SK-N-SH (cell line): Measurements from ENCODE around the gene SGSM2. TPM values are rescaled to one million over a fixed set of nuclear protein-coding genes. Genes with fewer than 3 reads are reported as not detected.

Experiments
- CTCF ChIA-PET: fragments of 300-600, 350-600 bp; formaldehyde crosslinking; extraction: SDS; loops from one replicate; lab custom pipeline; 2021; lab: Yijun Ruan, JAX
- POLR2A ChIA-PET: fragments of 350-600 bp; sonication (Branson Sonifier 250); formaldehyde crosslinking; extraction: SDS; loops from one replicate; lab custom pipeline; 2020; ENCODE audit warnings: antibody characterized with exemption, inconsistent platforms; lab: Yijun Ruan, JAX
- DNase-seq: peaks from one replicate; pipeline ENCODE4 v3.0.0; 2012
- H2AFZ ChIP-seq: fragments of 200-600 bp; sonication (generic); 2 replicates; pipeline ENCODE4 v1.8.1; 2016; ENCODE audit warnings: antibody characterized with exemption, mild to moderate bottlenecking, low read depth
- H3F3A ChIP-seq: fragments of 200-600 bp; sonication (generic); replicated peaks from 2 replicates; pipeline ENCODE3; 2016; ENCODE audit warnings: antibody characterized with exemption, mild to moderate bottlenecking; ENCODE audit not compliant: insufficient read depth
- H3K27ac ChIP-seq, 2 experiments: fragments of 200-500 bp in 1 of 2; fragments of 200-600 bp in 1 of 2; sonication (Bioruptor generic) in 1 of 2; sonication (generic), shearing (Covaris generic) in 1 of 2; 2 replicates each; pipeline versions ENCODE4 v1.5.1 to v1.6.1; 2014 to 2016; ENCODE audit warnings: low read depth in 2 of 2, inconsistent platforms in 1 of 2, low read length in 1 of 2, mild to moderate bottlenecking in 1 of 2, mixed read lengths in 1 of 2
- H3K27me3 ChIP-seq: fragments of 200-600 bp; sonication (generic), shearing (Covaris generic); 2 replicates; pipeline ENCODE4 v1.6.1; 2016; ENCODE audit warnings: mixed run types; ENCODE audit not compliant: insufficient read depth
- H3K36me3 ChIP-seq, 2 experiments: fragments of 200-500 bp in 1 of 2; fragments of 200-600 bp in 1 of 2; sonication (Bioruptor generic) in 1 of 2; sonication (generic) in 1 of 2; replicated peaks in 1 of 2; 2 replicates each; pipeline versions ENCODE3 to v1.5.1; 2014 to 2016; ENCODE audit warnings: low read length in 1 of 2, mild to moderate bottlenecking in 1 of 2; ENCODE audit not compliant: insufficient read depth in 2 of 2, control insufficient read depth in 1 of 2
- H3K4me1 ChIP-seq, 2 experiments: fragments of 200-500 bp in 1 of 2; fragments of 200-600 bp in 1 of 2; sonication (Bioruptor generic) in 1 of 2; sonication (generic), shearing (Covaris generic) in 1 of 2; 2 replicates each; pipeline versions ENCODE4 v1.5.1 to v1.6.1; 2014 to 2016; ENCODE audit warnings: low read depth in 1 of 2, low read length in 1 of 2, mixed run types in 1 of 2; ENCODE audit not compliant: insufficient read depth in 2 of 2, control insufficient read depth in 1 of 2
- H3K4me2 ChIP-seq: fragments of 200-600 bp; sonication (generic), shearing (Covaris generic); 2 replicates; pipeline ENCODE4 v1.6.1; 2017; ENCODE audit warnings: mixed run types
- H3K4me3 ChIP-seq, 2 experiments: fragments of 200-500 bp in 1 of 2; fragments of 200-600 bp in 1 of 2; sonication (Bioruptor generic) in 1 of 2; sonication (generic), shearing (Covaris generic) in 1 of 2; 2 replicates each; pipeline versions ENCODE4 v1.5.1 to v1.8.1; 2014 to 2016; ENCODE audit warnings: low read depth in 2 of 2, inconsistent platforms in 1 of 2, low read length in 1 of 2, mild to moderate bottlenecking in 1 of 2, mixed read lengths in 1 of 2, moderate library complexity in 1 of 2
- H3K79me2 ChIP-seq: fragments of 200-600 bp; sonication (generic); 2 replicates; pipeline ENCODE4 v1.8.1; 2017; ENCODE audit warnings: mild to moderate bottlenecking; ENCODE audit not compliant: insufficient read depth
- H3K9ac ChIP-seq: fragments of 200-600 bp; sonication (generic); 2 replicates; pipeline ENCODE4 v1.6.1; 2017; ENCODE audit warnings: mixed run types
- H3K9me2 ChIP-seq: fragments of 200-600 bp; sonication (generic); 2 replicates; pipeline ENCODE4 v1.6.1; 2017; ENCODE audit warnings: mixed run types
- H3K9me3 ChIP-seq: fragments of 200-600 bp; sonication (generic); 2 replicates; pipeline ENCODE4 v1.6.1; 2017; ENCODE audit warnings: mixed run types, mild to moderate bottlenecking, moderate library complexity
- H4K20me1 ChIP-seq: fragments of 200-600 bp; sonication (generic); 2 replicates; pipeline ENCODE4 v1.6.1; 2017; ENCODE audit warnings: mild to moderate bottlenecking, mixed run types; ENCODE audit not compliant: insufficient read depth
- EZH2phosphoT487 ChIP-seq: fragments of 200-600 bp; sonication (generic); IDR thresholded peaks from 2 replicates; pipeline ENCODE4 v1.6.1; 2017; ENCODE audit warnings: low read depth, mixed run types, mild to moderate bottlenecking, antibody characterized with exemption, moderate library complexity, borderline replicate concordance
- GATA2 ChIP-seq: sonication (generic); formaldehyde crosslinking; IDR thresholded peaks from 2 replicates; pipeline ENCODE4 v1.5.0; 2020; ENCODE audit warnings: mild to moderate bottlenecking, missing genetic modification reagents
- MXI1 ChIP-seq: IDR thresholded peaks from 2 replicates; pipeline ENCODE4 v1.6.1; 2012; ENCODE audit warnings: mild to moderate bottlenecking, low read depth, low read length, improper control_type of control experiment
- POLR2AphosphoS5 ChIP-seq: IDR thresholded peaks from 2 replicates; pipeline ENCODE4 v1.6.1; 2012; ENCODE audit warnings: low read depth, low read length
- WGBS: methylation state at CpG from one replicate; pipeline ENCODE4 v1.1.6; 2017; ENCODE audit warnings: low lambda C conversion rate; 5-methylcytosine and 5-hydroxymethylcytosine counted together
- polyA plus RNA-seq, 3 experiments: library from polyadenylated mRNA; depleted of rRNA; stranded (reverse); fragments of >200 nt; gene quantifications; 2 replicates each; pipeline ENCODE4 v1.2.3, GENCODE V29; 2012
- TF ChIP-seq, protein P1 (sequence below): IDR thresholded peaks from 2 replicates; pipeline ENCODE4 v1.4.0; 2012; ENCODE audit warnings: low read depth, borderline replicate concordance

Gene SGSM2
- polyA plus RNA-seq, 1 of the 3 experiments (the other 2 are of a cell fraction): 85.9 TPM

DNA sequence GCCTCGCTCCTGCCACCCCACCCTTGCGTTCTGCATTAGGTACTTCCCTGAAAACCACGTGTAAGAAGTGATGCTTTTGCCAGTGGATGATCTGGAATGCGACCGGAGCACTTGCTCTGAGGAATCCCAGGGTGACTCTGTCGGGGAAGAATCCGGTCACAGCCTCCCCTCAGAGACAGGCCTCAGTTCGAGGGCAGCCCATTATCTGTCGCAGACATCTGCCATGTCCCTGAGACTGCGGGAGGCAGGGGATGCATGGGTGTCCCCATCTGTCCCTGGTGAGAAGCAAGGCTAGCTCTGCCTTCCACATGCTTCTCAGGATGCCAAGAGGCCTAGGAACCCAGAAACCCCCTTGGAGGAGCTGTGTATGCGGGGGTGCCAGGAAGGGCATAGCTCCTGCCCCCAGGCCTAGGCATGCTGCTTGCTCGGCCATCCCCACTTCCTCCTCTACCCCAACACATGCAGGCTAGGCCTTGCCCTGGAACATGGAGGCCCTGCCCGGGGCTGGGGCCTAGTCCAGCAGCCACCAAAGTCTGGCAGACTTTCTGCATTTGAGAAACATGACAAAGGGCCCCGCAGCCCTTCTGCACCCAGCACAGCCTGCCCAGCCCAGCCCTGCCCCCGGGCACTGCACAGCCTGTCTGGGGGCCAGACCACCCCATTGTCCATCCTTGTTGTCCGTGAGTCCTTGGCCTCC is 43.1 kb downstream of the SGSM2 start:
- no peak overlapping the region for H3K4me2 ChIP-seq
- no peak overlapping the region for H3K4me3 ChIP-seq
- H3K4me1 ChIP-seq: peaks cover 0 to 56% of the 10 kb centered on the region in 2 experiments; a peak in 1 of 4 replicates
- peaks cover 10% of the 10 kb centered on the region for H3F3A ChIP-seq
- peaks cover 5 to 41% of the 10 kb centered on the region in 2 experiments for H3K36me3 ChIP-seq
- no peaks in the 10 kb centered on the region for H4K20me1 ChIP-seq
- H3K27me3 ChIP-seq: no peaks in the 10 kb centered on the region
- no peaks in the 10 kb centered on the region for H3K9me3 ChIP-seq
- 62% methylated on average over 9 of the region's 16 CpGs for WGBS
- H3K27ac ChIP-seq: peak overlapping the region; percentile 27 to 97; a peak in 3 of 4 replicates
- H2AFZ ChIP-seq: no peak overlapping the region
- no peak overlapping the region for H3K9ac ChIP-seq
- ChIA-PET POLR2A (interaction anchor here (1.3 to 3.5 kb wide), 2 partner anchors 10 to 12 kb away, joined by 3 to 26 read pairs; no protein-coding TSS in a partner anchor), CTCF (interaction anchor here (1.2 to 26.4 kb wide), 3 partner anchors 12 to 29 kb away, joined by 3 to 654 read pairs (median 62); partner anchors contain the start of gene MNT)
- no peaks in the 10 kb centered on the region for H3K79me2 ChIP-seq
- H3K9me2 ChIP-seq: no peaks in the 10 kb centered on the region
- peak; percentile 85 for DNase-seq
- TF ChIP-seq GATA2 (CRISPR knock-in tag) (peak; percentile 80), MXI1 (peak; percentile 57)
- TF ChIP-seq, protein P1, sequence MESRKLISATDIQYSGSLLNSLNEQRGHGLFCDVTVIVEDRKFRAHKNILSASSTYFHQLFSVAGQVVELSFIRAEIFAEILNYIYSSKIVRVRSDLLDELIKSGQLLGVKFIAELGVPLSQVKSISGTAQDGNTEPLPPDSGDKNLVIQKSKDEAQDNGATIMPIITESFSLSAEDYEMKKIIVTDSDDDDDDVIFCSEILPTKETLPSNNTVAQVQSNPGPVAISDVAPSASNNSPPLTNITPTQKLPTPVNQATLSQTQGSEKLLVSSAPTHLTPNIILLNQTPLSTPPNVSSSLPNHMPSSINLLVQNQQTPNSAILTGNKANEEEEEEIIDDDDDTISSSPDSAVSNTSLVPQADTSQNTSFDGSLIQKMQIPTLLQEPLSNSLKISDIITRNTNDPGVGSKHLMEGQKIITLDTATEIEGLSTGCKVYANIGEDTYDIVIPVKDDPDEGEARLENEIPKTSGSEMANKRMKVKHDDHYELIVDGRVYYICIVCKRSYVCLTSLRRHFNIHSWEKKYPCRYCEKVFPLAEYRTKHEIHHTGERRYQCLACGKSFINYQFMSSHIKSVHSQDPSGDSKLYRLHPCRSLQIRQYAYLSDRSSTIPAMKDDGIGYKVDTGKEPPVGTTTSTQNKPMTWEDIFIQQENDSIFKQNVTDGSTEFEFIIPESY: no peak
- TF ChIP-seq, all 33 proteins: peak for 2

DNA sequence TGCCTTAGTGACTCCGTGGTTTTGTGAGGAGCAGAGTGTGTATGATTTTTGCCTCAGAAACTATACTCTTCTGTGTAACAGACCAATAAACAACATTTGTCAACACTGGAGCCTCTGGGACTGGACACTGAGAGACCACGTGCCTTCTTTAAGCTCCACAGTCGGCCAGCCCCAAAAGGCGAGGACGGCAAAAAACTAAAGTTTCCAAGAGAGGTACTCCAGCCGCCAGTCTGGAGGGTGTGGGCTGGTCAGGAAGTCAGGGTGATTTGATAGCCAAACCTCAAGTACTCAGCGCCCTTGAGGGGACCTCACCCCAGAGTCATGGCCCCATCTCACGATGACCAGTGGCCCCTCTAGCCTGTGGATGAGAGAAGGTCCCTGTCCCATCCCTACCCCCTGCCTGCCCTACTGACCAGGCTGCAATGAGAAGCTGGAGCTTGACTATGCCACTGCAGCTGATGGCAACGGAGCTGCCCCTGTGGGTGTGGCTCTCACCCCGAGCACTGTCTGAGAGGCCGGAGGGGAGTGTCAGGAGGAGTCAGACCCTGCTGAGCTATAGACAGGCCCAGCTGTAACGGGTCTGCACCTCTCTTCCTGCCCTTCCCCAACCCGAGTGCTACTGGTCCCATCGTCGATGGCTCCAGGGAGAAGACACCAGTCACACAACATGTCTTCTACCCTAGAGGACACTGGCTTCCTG is 43.8 kb downstream of the SGSM2 start:
- Histone ChIP-seq H3K4me1 (peaks cover 0 to 64% of the 10 kb centered on the region in 2 experiments; a peak in 1 of 4 replicates), H4K20me1 (no peaks in the 10 kb centered on the region), H2AFZ (no peak overlapping the region), H3F3A (peaks cover 10% of the 10 kb centered on the region), H3K79me2 (no peaks in the 10 kb centered on the region), H3K27ac (peak overlapping the region in 1 of 2 experiments; percentile 97; a peak in 2 of 4 replicates), H3K4me3 (no peak overlapping the region), H3K9ac (no peak overlapping the region), H3K27me3 (no peaks in the 10 kb centered on the region), H3K4me2 (no peak overlapping the region), H3K36me3 (peaks cover 3 to 36% of the 10 kb centered on the region in 2 experiments), H3K9me2 (no peaks in the 10 kb centered on the region), H3K9me3 (no peaks in the 10 kb centered on the region)
- WGBS: 86% methylated on average over 14 of the region's 15 CpGs
- ChIA-PET CTCF (interaction anchor here (1.2 to 26.4 kb wide), 5 partner anchors 11 to 45 kb away, joined by 3 to 654 read pairs (median 59); partner anchors contain the start of gene MNT), POLR2A (interaction anchor here (0.8 to 3.5 kb wide), 3 partner anchors 11 to 21 kb away, joined by 3 to 26 read pairs (median 3); no protein-coding TSS in a partner anchor)
- TF ChIP-seq EZH2phosphoT487 (no peak), POLR2AphosphoS5 (peak; percentile 40; the same call in 1 of the 2 replicates)
- DNase-seq: peak; percentile 21
